OCI-LY1 (cell line): ENCODE measurements around the gene EPHA7.

Source experiments
- EZH2 ChIP-seq: fragments of 200-600 bp; sonication (generic), shearing (Covaris generic); IDR thresholded peaks from 2 replicates; pipeline ENCODE4 v1.8.0; 2017; ENCODE audit warnings: borderline replicate concordance, mixed run types, mild to moderate bottlenecking, antibody characterized with exemption, low read length, moderate library complexity, mixed read lengths
- TF ChIP-seq, protein P1 (sequence below): fragments of 200-600 bp; sonication (generic), shearing (Covaris generic); IDR thresholded peaks from 2 replicates; pipeline ENCODE4 v1.5.1; 2017; ENCODE audit warnings: mild to moderate bottlenecking, antibody characterized with exemption, low read length, moderate library complexity, mixed read lengths

DNA sequence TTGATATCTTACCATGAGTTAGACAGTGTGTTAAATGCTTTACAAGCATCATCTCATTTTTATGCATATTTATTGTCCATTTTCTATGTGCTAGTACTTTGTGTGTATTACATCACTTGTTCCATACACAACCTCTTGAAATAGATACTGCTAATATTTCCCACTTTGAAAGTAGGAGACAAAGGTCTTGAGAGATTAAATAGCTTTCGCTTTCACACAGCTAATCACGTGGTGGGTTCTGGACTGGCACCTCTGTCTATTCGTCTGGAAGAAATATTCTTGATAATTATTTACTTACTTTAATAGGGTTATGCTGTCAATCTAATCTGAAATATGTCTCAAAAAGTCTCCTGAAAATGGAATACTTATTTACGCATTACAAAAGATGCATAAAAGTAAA lies 30.2 kb downstream of the EPHA7 start:
- TF ChIP-seq, protein P1, sequence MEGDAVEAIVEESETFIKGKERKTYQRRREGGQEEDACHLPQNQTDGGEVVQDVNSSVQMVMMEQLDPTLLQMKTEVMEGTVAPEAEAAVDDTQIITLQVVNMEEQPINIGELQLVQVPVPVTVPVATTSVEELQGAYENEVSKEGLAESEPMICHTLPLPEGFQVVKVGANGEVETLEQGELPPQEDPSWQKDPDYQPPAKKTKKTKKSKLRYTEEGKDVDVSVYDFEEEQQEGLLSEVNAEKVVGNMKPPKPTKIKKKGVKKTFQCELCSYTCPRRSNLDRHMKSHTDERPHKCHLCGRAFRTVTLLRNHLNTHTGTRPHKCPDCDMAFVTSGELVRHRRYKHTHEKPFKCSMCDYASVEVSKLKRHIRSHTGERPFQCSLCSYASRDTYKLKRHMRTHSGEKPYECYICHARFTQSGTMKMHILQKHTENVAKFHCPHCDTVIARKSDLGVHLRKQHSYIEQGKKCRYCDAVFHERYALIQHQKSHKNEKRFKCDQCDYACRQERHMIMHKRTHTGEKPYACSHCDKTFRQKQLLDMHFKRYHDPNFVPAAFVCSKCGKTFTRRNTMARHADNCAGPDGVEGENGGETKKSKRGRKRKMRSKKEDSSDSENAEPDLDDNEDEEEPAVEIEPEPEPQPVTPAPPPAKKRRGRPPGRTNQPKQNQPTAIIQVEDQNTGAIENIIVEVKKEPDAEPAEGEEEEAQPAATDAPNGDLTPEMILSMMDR, result no peak
- no peak for TF ChIP-seq EZH2
